ENCODE data around the gene ADCY10.

ADCY10 gene

GRCh38 chr1:167799747-167800146 lies 114.2 kb downstream of the ADCY10 start:
- H3K27ac ChIP-seq (replicated peaks), result no peak overlapping the region
- TF ChIP-seq GABPA (IDR thresholded peaks at IDR 0.05; ENCODE audit: low read depth) (no peak), REST (IDR thresholded peaks at IDR 0.05; ENCODE audit: insufficient replicate concordance, low read depth) (no peak), CTCF (IDR thresholded peaks at IDR 0.05; ENCODE audit: insufficient read depth, low read length) (no peak), POLR2AphosphoS5 (IDR thresholded peaks at IDR 0.05; ENCODE audit: low read depth) (no peak), SPI1 (IDR thresholded peaks at IDR 0.05; ENCODE audit: borderline replicate concordance, low read depth) (no peak)
- DNase-seq (ENCODE audit: low read depth in 1 of 2, low spot score in 1 of 2), result no peak
- no peak overlapping the region for H3K4me3 ChIP-seq (replicated peaks; ENCODE audit: insufficient read depth, low read length)
- no peaks in the 10 kb centered on the region for H3K27me3 ChIP-seq (ENCODE audit: insufficient read depth, poor library complexity, severe bottlenecking)

GRCh38 chr1:167798952-167799351 lies 115.0 kb downstream of the ADCY10 start:
- no peaks in the 10 kb centered on the region for H3K27me3 ChIP-seq (ENCODE audit: insufficient read depth, poor library complexity, severe bottlenecking)
- H3K4me3 ChIP-seq (replicated peaks; ENCODE audit: insufficient read depth, low read length), result no peak overlapping the region
- TF ChIP-seq CTCF (IDR thresholded peaks at IDR 0.05; ENCODE audit: insufficient read depth, low read length) (no peak), SPI1 (IDR thresholded peaks at IDR 0.05; ENCODE audit: borderline replicate concordance, low read depth) (no peak), GABPA (IDR thresholded peaks at IDR 0.05; ENCODE audit: low read depth) (no peak), POLR2AphosphoS5 (IDR thresholded peaks at IDR 0.05; ENCODE audit: low read depth) (no peak), REST (IDR thresholded peaks at IDR 0.05; ENCODE audit: insufficient replicate concordance, low read depth) (no peak)
- no peak for DNase-seq (ENCODE audit: low read depth in 1 of 2, low spot score in 1 of 2)
- no peak overlapping the region for H3K27ac ChIP-seq (replicated peaks)

- DNase-seq (ENCODE audit: low read depth in 1 of 2, low spot score in 1 of 2), result peak; percentile 40 to 65
- H3K27ac ChIP-seq (replicated peaks), result no peak overlapping the region
Measured at GRCh38 chr1:167797015-167797414, 116.9 kb downstream of the ADCY10 start.

More at GRCh38 chr1:167797015-167797414, 116.9 kb downstream of the ADCY10 start:
- Histone ChIP-seq H3K4me3 (replicated peaks; ENCODE audit: insufficient read depth, low read length) (no peak overlapping the region), H3K27me3 (ENCODE audit: insufficient read depth, poor library complexity, severe bottlenecking) (no peaks in the 10 kb centered on the region)
- TF ChIP-seq POLR2AphosphoS5 (IDR thresholded peaks at IDR 0.05; ENCODE audit: low read depth) (no peak), CTCF (IDR thresholded peaks at IDR 0.05; ENCODE audit: insufficient read depth, low read length) (no peak), GABPA (IDR thresholded peaks at IDR 0.05; ENCODE audit: low read depth) (no peak), REST (IDR thresholded peaks at IDR 0.05; ENCODE audit: insufficient replicate concordance, low read depth) (no peak), SPI1 (IDR thresholded peaks at IDR 0.05; ENCODE audit: borderline replicate concordance, low read depth) (no peak)

All from HL-60 (cell line).